HepG2 (cell line): ENCODE measurements around the gene FIBCD1. TPM values are rescaled to one million over a fixed set of nuclear protein-coding genes. Genes with fewer than 3 reads are reported as not detected.
A peak's percentile ranks its signal among the peaks of the same experiment; 100 is the strongest.

Source experiments
- ATAC-seq: fragments of 200-7000 bp; cut with Tn5 transposase; 3 replicates; pipeline ENCODE4 v1.9.1; 2020; ENCODE audit warnings: mild to moderate bottlenecking, moderate library complexity
- BruUV-seq: library from RNA; stranded (reverse); fragments of 400-500 nt; replicated peaks from 2 replicates; lab custom pipeline; 2021; lab: Mats Ljungman, UMichigan
- CTCF ChIA-PET: fragments of 300-600 bp; formaldehyde crosslinking; extraction: SDS; loops from one replicate; lab custom pipeline; 2021; ENCODE audit warnings: low total read pairs, inconsistent platforms, low intra/inter-chr PET ratio; lab: Yijun Ruan, JAX
- POLR2A ChIA-PET: fragments of 350-600 bp; sonication (Branson Sonifier 250); formaldehyde crosslinking; loops from one replicate; lab custom pipeline; 2020; ENCODE audit warnings: antibody characterized with exemption, inconsistent platforms; lab: Yijun Ruan, JAX
- DNase-seq: peaks from one replicate; pipeline ENCODE4 v3.0.0-alpha.2; 2015; ENCODE audit warnings: low spot score
- FAIRE-seq: peaks from 3 replicates; lab custom pipeline; 2011; peaks lifted over from hg19 to GRCh38; lab: Jason Lieb, UNC
- H2AFZ ChIP-seq: one replicate; pipeline ENCODE4 v1.6.1; 2011; ENCODE audit warnings: low read length, inconsistent platforms
- H3K27ac ChIP-seq: fragments of 300-600 bp; 3 replicates; pipeline ENCODE4 v1.8.0; 2011; ENCODE audit warnings: mixed run types, mild to moderate bottlenecking, mixed read lengths, low read length, inconsistent platforms; ENCODE audit not compliant: insufficient read depth; ENCODE audit errors: extremely low read length
- H3K27me3 ChIP-seq, 2 experiments: fragments of 200-600 bp in 1 of 2; 2 replicates in 1 of 2; 3 replicates in 1 of 2; pipeline versions ENCODE4 v1.6.0 to v1.8.0; 2011; ENCODE audit warnings: low read length in 2 of 2, mild to moderate bottlenecking in 2 of 2, moderate library complexity in 2 of 2, inconsistent platforms in 1 of 2; ENCODE audit not compliant: insufficient read depth in 2 of 2, control insufficient read depth in 1 of 2
- H3K36me3 ChIP-seq, 2 experiments: fragments of 200-600 bp in 1 of 2; replicated peaks in 1 of 2; 2 replicates in 1 of 2; 3 replicates in 1 of 2; pipeline versions ENCODE4 v1.5.1 to v1.8.0; 2011; ENCODE audit warnings: low read length in 2 of 2, inconsistent platforms in 1 of 2; ENCODE audit not compliant: insufficient read depth in 2 of 2, control insufficient read depth in 1 of 2
- H3K4me1 ChIP-seq: 2 replicates; pipeline ENCODE4 v1.5.1; 2012; ENCODE audit warnings: low read length, inconsistent platforms; ENCODE audit not compliant: insufficient read depth
- H3K4me2 ChIP-seq: 2 replicates; pipeline ENCODE4 v1.6.0; 2011; ENCODE audit warnings: low read depth, low read length, inconsistent platforms
- H3K4me3 ChIP-seq, 3 experiments: fragments of 200-600 bp in 1 of 3; sonication (generic), shearing (Covaris generic) in 1 of 3; replicated peaks in 1 of 3; 2 replicates each; pipeline ENCODE4 v1.5.1; 2011 to 2016; ENCODE audit warnings: low read length in 3 of 3, inconsistent platforms in 2 of 3, low read depth in 2 of 3, mild to moderate bottlenecking in 2 of 3, control low read depth in 1 of 3, mixed read lengths in 1 of 3; ENCODE audit not compliant: insufficient read depth in 1 of 3
- H3K79me2 ChIP-seq: one replicate; pipeline ENCODE4 v1.6.1; 2011; ENCODE audit warnings: low read length, inconsistent platforms; ENCODE audit not compliant: insufficient read depth
- H3K9ac ChIP-seq: 2 replicates; pipeline ENCODE4 v1.6.0; 2011; ENCODE audit warnings: mild to moderate bottlenecking, low read depth, low read length, inconsistent platforms; ENCODE audit not compliant: insufficient read depth
- H3K9me3 ChIP-seq: 2 replicates; pipeline ENCODE4 v1.5.1; 2012; ENCODE audit warnings: mild to moderate bottlenecking, low read length
- H4K20me1 ChIP-seq: 2 replicates; pipeline ENCODE4 v1.6.0; 2011; ENCODE audit warnings: inconsistent platforms, mild to moderate bottlenecking, low read length, moderate library complexity; ENCODE audit not compliant: insufficient read depth
- CEBPB ChIP-seq: IDR thresholded peaks from 2 replicates; pipeline ENCODE4 v1.6.1; 2011; ENCODE audit warnings: low read depth, low read length, improper control_type of control experiment, borderline replicate concordance
- NFKBIZ ChIP-seq: IDR thresholded peaks from 2 replicates; pipeline ENCODE4 v1.6.1; 2018; ENCODE audit warnings: missing genetic modification reagents, missing compliant biosample characterization
- PCBP1 ChIP-seq: fragments of 200-400 bp; formaldehyde crosslinking; IDR thresholded peaks from 2 replicates; pipeline ENCODE4 v1.6.1; 2017; ENCODE audit warnings: mild to moderate bottlenecking, low read depth, low read length, borderline replicate concordance
- ZNF790 ChIP-seq: sonication (generic); formaldehyde crosslinking; IDR thresholded peaks from 2 replicates; pipeline ENCODE4 v1.8.0; 2022; ENCODE audit warnings: missing genetic modification reagents, mild to moderate bottlenecking, borderline replicate concordance
- WGBS: methylation state at CpG from one replicate; pipeline ENCODE4 v1.1.6; 2017; ENCODE audit warnings: low lambda C conversion rate; 5-methylcytosine and 5-hydroxymethylcytosine counted together
- in situ Hi-C: cut with HindIII; loops from 2 replicates; pipeline ENCODE4 v1.10.0; 2017; ENCODE audit warnings: low pct_unique_long_range_greater_than_20kb; ENCODE audit not compliant: extremely low pct_ligation_motif_present
- intact Hi-C: fragments of 100-400 bp; cut with micrococcal nuclease; formaldehyde crosslinking; loops from one replicate; pipeline ENCODE4 v1.10.0; 2022; ENCODE audit not compliant: unreplicated experiment
- polyA plus RNA-seq, 8 experiments: library from polyadenylated mRNA; depleted of rRNA in 3 of 8; stranded (reverse) in 7 of 8; unstranded in 1 of 8; fragments of >200 nt; fragmentation: Illumina TruSeq in 4 of 8; extraction: Trizol in 4 of 8; gene quantifications; 2 replicates each; pipeline versions ENCODE4 v1.2.1 to v1.2.3, GENCODE V29; 2011 to 2016; ENCODE audit warnings: low read depth in 4 of 8, missing spikeins in 1 of 8, mixed read lengths in 1 of 8; ENCODE audit not compliant: insufficient read depth in 1 of 8
- total RNA-seq, 5 experiments: library from RNA; depleted of rRNA; stranded (reverse); fragments of >200 nt; fragmentation: Illumina TruSeq; extraction: Trizol; gene quantifications; 2 replicates each; pipeline ENCODE4 v1.2.3, GENCODE V29; 2016; ENCODE audit warnings: low read depth in 1 of 5
- TF ChIP-seq, protein P1 (sequence below): sonication (generic); formaldehyde crosslinking; IDR thresholded peaks from 2 replicates; pipeline ENCODE4 v1.4.0; 2020; ENCODE audit warnings: missing genetic modification reagents

FIBCD1 gene
- total and polyA plus RNA-seq, 2 of the 13 experiments (the other 11 are each of a cell fraction or from before 2014, with no cell fraction given): 0.55 to 0.89 TPM

GRCh38 chr9:130987054-130987453 is 48.0 kb upstream of the FIBCD1 start:
- intact Hi-C loops: no loop called here
- peaks cover 10% of the 10 kb centered on the region for H3K4me1 ChIP-seq
- no peak overlapping the region for H3K27ac ChIP-seq
- no peak overlapping the region for H3K4me2 ChIP-seq
- TF ChIP-seq ZNF790 (CRISPR knock-in tag): no peak
- no peak for TF ChIP-seq NFKBIZ (CRISPR knock-in tag)
- no peak for TF ChIP-seq PCBP1
- peak; percentile 1; the same call in 1 of the 2 replicates for TF ChIP-seq CEBPB
- TF ChIP-seq, protein P1, sequence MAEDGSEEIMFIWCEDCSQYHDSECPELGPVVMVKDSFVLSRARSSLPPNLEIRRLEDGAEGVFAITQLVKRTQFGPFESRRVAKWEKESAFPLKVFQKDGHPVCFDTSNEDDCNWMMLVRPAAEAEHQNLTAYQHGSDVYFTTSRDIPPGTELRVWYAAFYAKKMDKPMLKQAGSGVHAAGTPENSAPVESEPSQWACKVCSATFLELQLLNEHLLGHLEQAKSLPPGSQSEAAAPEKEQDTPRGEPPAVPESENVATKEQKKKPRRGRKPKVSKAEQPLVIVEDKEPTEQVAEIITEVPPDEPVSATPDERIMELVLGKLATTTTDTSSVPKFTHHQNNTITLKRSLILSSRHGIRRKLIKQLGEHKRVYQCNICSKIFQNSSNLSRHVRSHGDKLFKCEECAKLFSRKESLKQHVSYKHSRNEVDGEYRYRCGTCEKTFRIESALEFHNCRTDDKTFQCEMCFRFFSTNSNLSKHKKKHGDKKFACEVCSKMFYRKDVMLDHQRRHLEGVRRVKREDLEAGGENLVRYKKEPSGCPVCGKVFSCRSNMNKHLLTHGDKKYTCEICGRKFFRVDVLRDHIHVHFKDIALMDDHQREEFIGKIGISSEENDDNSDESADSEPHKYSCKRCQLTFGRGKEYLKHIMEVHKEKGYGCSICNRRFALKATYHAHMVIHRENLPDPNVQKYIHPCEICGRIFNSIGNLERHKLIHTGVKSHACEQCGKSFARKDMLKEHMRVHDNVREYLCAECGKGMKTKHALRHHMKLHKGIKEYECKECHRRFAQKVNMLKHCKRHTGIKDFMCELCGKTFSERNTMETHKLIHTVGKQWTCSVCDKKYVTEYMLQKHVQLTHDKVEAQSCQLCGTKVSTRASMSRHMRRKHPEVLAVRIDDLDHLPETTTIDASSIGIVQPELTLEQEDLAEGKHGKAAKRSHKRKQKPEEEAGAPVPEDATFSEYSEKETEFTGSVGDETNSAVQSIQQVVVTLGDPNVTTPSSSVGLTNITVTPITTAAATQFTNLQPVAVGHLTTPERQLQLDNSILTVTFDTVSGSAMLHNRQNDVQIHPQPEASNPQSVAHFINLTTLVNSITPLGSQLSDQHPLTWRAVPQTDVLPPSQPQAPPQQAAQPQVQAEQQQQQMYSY (CRISPR knock-in tag): no peak
- TF ChIP-seq, all 625 proteins: peak for 1
- Histone ChIP-seq H3K9me3 (no peaks in the 10 kb centered on the region), H2AFZ (no peak overlapping the region), H3K27me3 (peaks cover 12 to 92% of the 10 kb centered on the region in 2 experiments; a peak in 4 of 5 replicates), H3K9ac (no peak overlapping the region), H3K36me3 (no peaks in the 10 kb centered on the region), H3K79me2 (no peaks in the 10 kb centered on the region), H3K4me3 (no peak overlapping the region), H4K20me1 (no peaks in the 10 kb centered on the region)
- CTCF ChIA-PET: no interaction called here
- POLR2A ChIA-PET: no interaction called here
- no peak for ATAC-seq
- BruUV-seq: no TSS peak
- WGBS: 50% methylated on average over 6 of the region's 7 CpGs
- in situ Hi-C loops: no loop called here
- DNase-seq: no peak
- FAIRE-seq: no peak
